ENCODE data around the gene OR5B17.

GRCh38 chr11:58345204-58345603 lies 13.7 kb downstream of the OR5B17 start:
- TF ChIP-seq CTCF (IDR thresholded peaks at IDR 0.05; ENCODE audit: borderline replicate concordance, extremely low read depth, low read length, poor library complexity, severe bottlenecking), result no peak
- TF ChIP-seq EZH2 (IDR thresholded peaks at IDR 0.05; ENCODE audit: borderline replicate concordance, low read depth, low read length, severe bottlenecking), result no peak

All from DND-41 (cell line).